ENCODE data around the gene APOD. TPM values are rescaled to one million over a fixed set of nuclear protein-coding genes. Genes with fewer than 3 reads are reported as not detected.
"Not testable (repeated sequence)": the region's sequence is repeated elsewhere in the genome, so short reads cannot be mapped to it uniquely, and the experiment has no call there.

Gene APOD
- total RNA-seq, 6 experiments from 2014 or later, result 0.14 to 0.38 TPM; not detected in 4

GRCh38 chr3:195623217-195623965, 39.7 kb upstream of the APOD start:
- not testable (repeated sequence) for H3K9me3 Mint-ChIP-seq; H3K36me3 Mint-ChIP-seq (ENCODE audit: low read depth); H3K4me3 Mint-ChIP-seq; DNase-seq; H3K4me1 Mint-ChIP-seq (ENCODE audit: low read depth); H3K27ac Mint-ChIP-seq; H3K27me3 Mint-ChIP-seq (ENCODE audit: insufficient read depth)

DNA sequence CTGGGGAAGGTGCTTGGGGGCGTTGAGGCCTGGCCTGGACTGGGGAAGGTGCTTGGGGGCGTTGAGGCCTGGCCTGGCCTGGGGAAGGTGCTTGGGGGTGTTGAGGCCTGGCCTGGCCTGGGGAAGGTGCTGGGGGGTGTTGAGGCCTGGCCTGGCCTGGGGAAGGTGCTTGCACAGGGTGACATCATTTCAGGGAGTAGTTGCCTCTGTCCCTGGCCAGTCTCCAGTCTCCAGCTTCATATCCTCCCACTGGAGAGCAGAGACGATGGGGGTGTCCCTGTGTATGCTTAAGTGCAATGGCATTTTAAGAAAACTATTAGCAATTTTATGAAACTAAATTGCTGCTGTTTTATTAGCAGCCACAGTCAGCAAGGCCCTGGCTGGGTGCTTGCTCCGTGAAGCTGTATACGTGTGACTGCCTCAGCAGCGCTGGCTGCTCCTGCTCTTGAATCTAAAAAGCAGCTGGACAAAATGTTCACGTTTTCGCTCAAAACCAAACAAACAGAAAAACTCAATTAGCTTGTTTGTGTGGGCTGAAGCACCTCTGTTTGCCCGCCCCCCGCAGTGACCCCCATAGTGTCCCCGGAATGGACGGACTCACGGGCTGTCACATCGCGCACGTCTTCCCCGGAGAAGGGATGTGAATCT, 38.9 kb upstream of the APOD start:
- not testable (repeated sequence) for H3K27me3 Mint-ChIP-seq (ENCODE audit: insufficient read depth); H3K36me3 Mint-ChIP-seq (ENCODE audit: low read depth); H3K4me1 Mint-ChIP-seq (ENCODE audit: low read depth); H3K27ac Mint-ChIP-seq; H3K9me3 Mint-ChIP-seq; DNase-seq; H3K4me3 Mint-ChIP-seq

- H3K4me1 Mint-ChIP-seq (ENCODE audit: low read depth); H3K4me3 Mint-ChIP-seq; H3K9me3 Mint-ChIP-seq; DNase-seq; H3K36me3 Mint-ChIP-seq (ENCODE audit: low read depth); H3K27ac Mint-ChIP-seq; H3K27me3 Mint-ChIP-seq (ENCODE audit: insufficient read depth): not testable (repeated sequence)
Measured at GRCh38 chr3:195622012-195622411, 38.3 kb upstream of the APOD start.

GRCh38 chr3:195621095-195621494, 37.4 kb upstream of the APOD start:
- H3K36me3 Mint-ChIP-seq (ENCODE audit: low read depth); H3K9me3 Mint-ChIP-seq; DNase-seq; H3K27me3 Mint-ChIP-seq (ENCODE audit: insufficient read depth); H3K4me1 Mint-ChIP-seq (ENCODE audit: low read depth); H3K27ac Mint-ChIP-seq; H3K4me3 Mint-ChIP-seq: not testable (repeated sequence)

DNA sequence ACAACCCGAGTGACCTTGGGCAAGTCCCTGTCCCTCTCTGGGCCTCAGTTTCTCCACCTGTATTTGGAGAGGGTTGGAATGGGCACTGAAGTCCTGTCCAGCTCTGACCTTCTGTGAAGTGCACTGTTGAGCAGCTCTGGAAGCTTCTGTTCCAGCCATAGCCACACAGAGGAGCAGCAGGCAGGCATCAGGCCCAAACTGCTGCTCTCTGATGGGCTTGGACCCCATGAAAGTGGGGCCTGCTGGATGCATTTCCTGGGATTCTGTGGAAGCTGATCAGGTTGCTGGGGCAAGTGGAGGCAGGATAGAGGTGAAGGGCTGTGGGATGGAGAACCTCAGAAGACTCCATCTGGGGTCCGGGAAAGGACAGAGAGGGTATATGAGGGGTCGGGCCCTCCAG, 36.7 kb upstream of the APOD start:
- not testable (repeated sequence) for H3K4me1 Mint-ChIP-seq (ENCODE audit: low read depth); H3K4me3 Mint-ChIP-seq

GRCh38 chr3:195619591-195620369, 36.0 kb upstream of the APOD start:
- H3K9me3 Mint-ChIP-seq; H3K27ac Mint-ChIP-seq; H3K4me3 Mint-ChIP-seq; DNase-seq; H3K27me3 Mint-ChIP-seq (ENCODE audit: insufficient read depth); H3K4me1 Mint-ChIP-seq (ENCODE audit: low read depth); H3K36me3 Mint-ChIP-seq (ENCODE audit: low read depth): not testable (repeated sequence)

More for the DNA sequence above, 36.7 kb upstream of the APOD start:
- H3K27me3 Mint-ChIP-seq (ENCODE audit: insufficient read depth); H3K36me3 Mint-ChIP-seq (ENCODE audit: low read depth); DNase-seq; H3K27ac Mint-ChIP-seq; H3K9me3 Mint-ChIP-seq: not testable (repeated sequence)

DNA sequence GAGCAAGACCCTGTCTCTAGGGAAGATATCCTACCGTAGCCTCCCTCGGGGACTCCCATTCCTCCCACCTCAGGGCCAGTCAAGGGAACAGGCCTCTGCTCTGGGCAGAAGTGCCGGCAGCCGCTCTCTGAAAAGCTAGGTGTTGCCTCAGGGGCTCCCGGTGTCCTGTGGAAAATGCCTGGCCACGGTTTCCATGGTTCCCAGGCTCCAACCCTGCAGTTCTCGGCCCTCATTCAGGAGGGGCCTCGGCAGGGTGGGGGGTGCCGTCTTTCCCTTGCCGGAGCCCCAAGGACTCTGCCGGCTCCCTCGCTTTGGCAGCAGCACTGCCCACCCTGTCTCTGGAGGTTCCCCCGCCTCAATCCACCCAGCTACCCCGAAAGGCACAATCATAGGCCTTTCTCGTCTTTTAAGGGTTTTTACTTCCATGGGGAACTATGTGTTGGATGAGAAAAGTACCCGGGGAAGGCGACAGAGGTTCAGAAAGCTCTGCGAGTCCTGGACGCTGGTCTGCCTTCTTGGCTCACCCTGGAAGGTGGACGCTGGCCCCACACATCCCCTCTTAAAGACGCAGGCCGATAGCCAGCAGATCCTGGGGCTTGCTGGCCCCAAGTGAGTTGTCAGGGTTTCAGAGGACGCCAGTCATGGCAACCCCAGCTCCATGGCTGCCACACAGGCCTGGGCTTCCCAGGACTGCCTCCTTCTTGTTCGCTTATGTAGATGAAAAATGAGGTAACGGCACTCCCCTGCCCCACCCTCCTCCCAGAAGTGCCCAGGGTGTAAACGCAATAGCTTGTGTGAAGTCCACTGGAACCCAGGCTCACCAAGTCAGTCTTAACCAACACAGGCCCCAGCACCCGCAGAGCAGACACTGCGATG, 34.3 kb upstream of the APOD start:
- H3K4me3 Mint-ChIP-seq; H3K27ac Mint-ChIP-seq; H3K9me3 Mint-ChIP-seq; H3K36me3 Mint-ChIP-seq (ENCODE audit: low read depth); H3K4me1 Mint-ChIP-seq (ENCODE audit: low read depth); DNase-seq: not testable (repeated sequence)
- H3K27me3 Mint-ChIP-seq (ENCODE audit: insufficient read depth), result peaks cover 13% of the 10 kb centered on the region

- H3K36me3 Mint-ChIP-seq (ENCODE audit: low read depth); H3K4me3 Mint-ChIP-seq; DNase-seq; H3K4me1 Mint-ChIP-seq (ENCODE audit: low read depth); H3K9me3 Mint-ChIP-seq; H3K27ac Mint-ChIP-seq: not testable (repeated sequence)
- H3K27me3 Mint-ChIP-seq (ENCODE audit: insufficient read depth), result peaks cover 13% of the 10 kb centered on the region
Measured at GRCh38 chr3:195617134-195617533, 33.4 kb upstream of the APOD start.

GRCh38 chr3:195616681-195617080, 32.9 kb upstream of the APOD start:
- Mint-ChIP-seq H3K27ac (no peak overlapping the region), H3K4me3 (no peak overlapping the region), H3K4me1 (ENCODE audit: low read depth) (no peaks in the 10 kb centered on the region), H3K27me3 (ENCODE audit: insufficient read depth) (peaks cover 15% of the 10 kb centered on the region), H3K9me3 (no peaks in the 10 kb centered on the region), H3K36me3 (ENCODE audit: low read depth) (no peaks in the 10 kb centered on the region; the same call in 1 of the 2 replicates)
- no peak for TF ChIP-seq CTCF (IDR thresholded peaks at IDR 0.05)
- DNase-seq, result no peak

DNA sequence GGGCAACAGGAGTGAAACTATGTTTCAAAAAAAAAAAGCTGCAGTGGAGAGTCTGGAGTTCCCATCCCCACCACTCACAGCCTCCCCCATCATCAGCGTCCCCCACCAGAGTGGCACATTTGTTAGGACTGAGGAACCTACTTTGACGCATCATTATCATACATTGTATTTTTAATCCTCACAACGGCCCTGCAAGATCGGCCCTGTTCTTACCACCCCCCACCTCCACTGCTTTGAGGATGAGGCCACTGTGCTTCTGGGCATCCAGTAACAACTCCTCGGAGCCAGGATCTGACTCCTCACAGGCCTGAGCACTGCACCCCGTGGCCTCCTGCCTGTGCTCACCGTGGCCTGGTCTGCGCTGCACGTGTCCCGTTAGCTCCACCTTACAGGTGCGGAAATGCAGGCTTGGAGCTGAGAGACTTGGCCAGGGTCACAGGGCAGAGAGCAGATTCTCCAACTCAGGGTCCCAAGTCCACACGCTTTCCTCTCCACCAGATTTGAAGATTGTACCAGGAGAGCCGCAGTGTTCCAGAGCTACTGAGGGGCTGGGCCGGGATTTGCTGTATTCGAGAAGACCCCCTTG, 32.3 kb upstream of the APOD start:
- not testable (repeated sequence) for DNase-seq; H3K4me1 Mint-ChIP-seq (ENCODE audit: low read depth); H3K27ac Mint-ChIP-seq; H3K4me3 Mint-ChIP-seq; H3K9me3 Mint-ChIP-seq; H3K36me3 Mint-ChIP-seq (ENCODE audit: low read depth)
- H3K27me3 Mint-ChIP-seq (ENCODE audit: insufficient read depth), result peaks cover 17% of the 10 kb centered on the region

- peaks cover 16% of the 10 kb centered on the region for H3K27me3 Mint-ChIP-seq (ENCODE audit: insufficient read depth)
- not testable (repeated sequence) for DNase-seq; H3K9me3 Mint-ChIP-seq; H3K36me3 Mint-ChIP-seq (ENCODE audit: low read depth); H3K4me1 Mint-ChIP-seq (ENCODE audit: low read depth); H3K4me3 Mint-ChIP-seq; H3K27ac Mint-ChIP-seq
Measured at GRCh38 chr3:195614672-195615504, 31.1 kb upstream of the APOD start.

All from HFFc6 (cell line).